ENCODE results near the gene SFTA2.

Gene SFTA2

GRCh38 chr6:30960907-30961673 is 29.1 kb upstream of the SFTA2 start:
- H3K27ac ChIP-seq (ENCODE audit: low read depth, low read length): no peak overlapping the region
- no peaks in the 10 kb centered on the region for H3K9me3 ChIP-seq (ENCODE audit: low read length)
- H3K36me3 ChIP-seq (ENCODE audit: insufficient read depth, low read length): no peaks in the 10 kb centered on the region

GRCh38 chr6:30957716-30958115 is 25.7 kb upstream of the SFTA2 start:
- Histone ChIP-seq H3K27me3 (ENCODE audit: control insufficient read depth in 1 of 2, insufficient read depth in 2 of 2, low read length in 2 of 2) (no peaks in the 10 kb centered on the region), H3K27ac (ENCODE audit: low read depth, low read length) (no peak overlapping the region), H3K9ac (ENCODE audit: low read length) (no peak overlapping the region), H3K4me1 (ENCODE audit: insufficient read depth, low read length) (peaks cover 4% of the 10 kb centered on the region), H3K4me3 (ENCODE audit: low read depth in 1 of 2, low read length in 2 of 2) (no peak overlapping the region), H3K9me3 (ENCODE audit: low read length) (no peaks in the 10 kb centered on the region), H3K36me3 (ENCODE audit: insufficient read depth, low read length) (no peaks in the 10 kb centered on the region)

More at GRCh38 chr6:30960907-30961673, 29.1 kb upstream of the SFTA2 start:
- no peak overlapping the region for H3K9ac ChIP-seq (ENCODE audit: low read length)
- no peaks in the 10 kb centered on the region for H3K27me3 ChIP-seq (ENCODE audit: control insufficient read depth in 1 of 2, insufficient read depth in 2 of 2, low read length in 2 of 2)
- no peaks in the 10 kb centered on the region for H3K4me1 ChIP-seq (ENCODE audit: insufficient read depth, low read length)
- no peak overlapping the region for H3K4me3 ChIP-seq (ENCODE audit: low read depth in 1 of 2, low read length in 2 of 2)

- Histone ChIP-seq H3K9ac (ENCODE audit: low read length) (peak overlapping the region; percentile 25), H3K36me3 (ENCODE audit: insufficient read depth, low read length) (no peaks in the 10 kb centered on the region), H3K4me3 (ENCODE audit: low read depth in 1 of 2, low read length in 2 of 2) (peak overlapping the region; percentile 51 to 53), H3K27me3 (ENCODE audit: control insufficient read depth in 1 of 2, insufficient read depth in 2 of 2, low read length in 2 of 2) (no peaks in the 10 kb centered on the region), H3K27ac (ENCODE audit: low read depth, low read length) (peak overlapping the region; percentile 56), H3K4me1 (ENCODE audit: insufficient read depth, low read length) (peaks cover 4% of the 10 kb centered on the region), H3K9me3 (ENCODE audit: low read length) (no peaks in the 10 kb centered on the region)
Observed at GRCh38 chr6:30955367-30956042, 23.5 kb upstream of the SFTA2 start.

- peaks cover 4% of the 10 kb centered on the region for H3K4me1 ChIP-seq (ENCODE audit: insufficient read depth, low read length)
- peak overlapping the region; percentile 56 for H3K27ac ChIP-seq (ENCODE audit: low read depth, low read length)
- H3K27me3 ChIP-seq (ENCODE audit: control insufficient read depth in 1 of 2, insufficient read depth in 2 of 2, low read length in 2 of 2): no peaks in the 10 kb centered on the region
- H3K4me3 ChIP-seq (ENCODE audit: low read depth in 1 of 2, low read length in 2 of 2): peak overlapping the region; percentile 51 to 53
- H3K9ac ChIP-seq (ENCODE audit: low read length): peak overlapping the region; percentile 25
- H3K36me3 ChIP-seq (ENCODE audit: insufficient read depth, low read length): no peaks in the 10 kb centered on the region
- H3K9me3 ChIP-seq (ENCODE audit: low read length): no peaks in the 10 kb centered on the region
Observed at GRCh38 chr6:30954631-30955366, 22.8 kb upstream of the SFTA2 start.

GRCh38 chr6:30951907-30952469 is 20.0 kb upstream of the SFTA2 start:
- no peak overlapping the region for H3K9ac ChIP-seq (ENCODE audit: low read length)
- H3K36me3 ChIP-seq (ENCODE audit: insufficient read depth, low read length): no peaks in the 10 kb centered on the region
- H3K9me3 ChIP-seq (ENCODE audit: low read length): no peaks in the 10 kb centered on the region
- H3K4me3 ChIP-seq (ENCODE audit: low read depth in 1 of 2, low read length in 2 of 2): no peak overlapping the region
- no peaks in the 10 kb centered on the region for H3K27me3 ChIP-seq (ENCODE audit: control insufficient read depth in 1 of 2, insufficient read depth in 2 of 2, low read length in 2 of 2)
- H3K4me1 ChIP-seq (ENCODE audit: insufficient read depth, low read length): peaks cover 4% of the 10 kb centered on the region
- no peak overlapping the region for H3K27ac ChIP-seq (ENCODE audit: low read depth, low read length)

- no peaks in the 10 kb centered on the region for H3K36me3 ChIP-seq (ENCODE audit: insufficient read depth, low read length)
- H3K9me3 ChIP-seq (ENCODE audit: low read length): no peaks in the 10 kb centered on the region
- no peak overlapping the region for H3K27ac ChIP-seq (ENCODE audit: low read depth, low read length)
- no peaks in the 10 kb centered on the region for H3K4me1 ChIP-seq (ENCODE audit: insufficient read depth, low read length)
- no peaks in the 10 kb centered on the region for H3K27me3 ChIP-seq (ENCODE audit: control insufficient read depth in 1 of 2, insufficient read depth in 2 of 2, low read length in 2 of 2)
- no peak overlapping the region for H3K4me3 ChIP-seq (ENCODE audit: low read depth in 1 of 2, low read length in 2 of 2)
- no peak overlapping the region for H3K9ac ChIP-seq (ENCODE audit: low read length)
Observed at GRCh38 chr6:30948811-30949210, 16.8 kb upstream of the SFTA2 start.

- H3K36me3 ChIP-seq (ENCODE audit: insufficient read depth, low read length): no peaks in the 10 kb centered on the region
- no peaks in the 10 kb centered on the region for H3K9me3 ChIP-seq (ENCODE audit: low read length)
- no peak overlapping the region for H3K9ac ChIP-seq (ENCODE audit: low read length)
- H3K27me3 ChIP-seq (ENCODE audit: control insufficient read depth in 1 of 2, insufficient read depth in 2 of 2, low read length in 2 of 2): peaks cover 0 to 7% of the 10 kb centered on the region in 2 donors
- H3K4me1 ChIP-seq (ENCODE audit: insufficient read depth, low read length): no peaks in the 10 kb centered on the region
- no peak overlapping the region for H3K4me3 ChIP-seq (ENCODE audit: low read depth in 1 of 2, low read length in 2 of 2)
- no peak overlapping the region for H3K27ac ChIP-seq (ENCODE audit: low read depth, low read length)
Observed at GRCh38 chr6:30947231-30947630, 15.3 kb upstream of the SFTA2 start.

- H3K27ac ChIP-seq (ENCODE audit: low read depth, low read length): no peak overlapping the region
Observed at GRCh38 chr6:30945281-30945680, 13.3 kb upstream of the SFTA2 start.

GRCh38 chr6:30944051-30944450 is 12.1 kb upstream of the SFTA2 start:
- no peak overlapping the region for H3K4me3 ChIP-seq (ENCODE audit: low read depth in 1 of 2, low read length in 2 of 2)
- H3K36me3 ChIP-seq (ENCODE audit: insufficient read depth, low read length): no peaks in the 10 kb centered on the region
- peaks cover 0 to 18% of the 10 kb centered on the region in 2 donors for H3K27me3 ChIP-seq (ENCODE audit: control insufficient read depth in 1 of 2, insufficient read depth in 2 of 2, low read length in 2 of 2)
- no peak overlapping the region for H3K9ac ChIP-seq (ENCODE audit: low read length)
- H3K4me1 ChIP-seq (ENCODE audit: insufficient read depth, low read length): no peaks in the 10 kb centered on the region
- no peaks in the 10 kb centered on the region for H3K9me3 ChIP-seq (ENCODE audit: low read length)
- no peak overlapping the region for H3K27ac ChIP-seq (ENCODE audit: low read depth, low read length)

More at GRCh38 chr6:30945281-30945680, 13.3 kb upstream of the SFTA2 start:
- no peaks in the 10 kb centered on the region for H3K9me3 ChIP-seq (ENCODE audit: low read length)
- H3K9ac ChIP-seq (ENCODE audit: low read length): no peak overlapping the region
- no peaks in the 10 kb centered on the region for H3K36me3 ChIP-seq (ENCODE audit: insufficient read depth, low read length)
- no peaks in the 10 kb centered on the region for H3K4me1 ChIP-seq (ENCODE audit: insufficient read depth, low read length)
- no peak overlapping the region for H3K4me3 ChIP-seq (ENCODE audit: low read depth in 1 of 2, low read length in 2 of 2)
- peaks cover 0 to 15% of the 10 kb centered on the region in 2 donors for H3K27me3 ChIP-seq (ENCODE audit: control insufficient read depth in 1 of 2, insufficient read depth in 2 of 2, low read length in 2 of 2)

GRCh38 chr6:30942338-30943060 is 10.5 kb upstream of the SFTA2 start:
- Histone ChIP-seq H3K27ac (ENCODE audit: low read depth, low read length) (no peak overlapping the region), H3K9me3 (ENCODE audit: low read length) (no peaks in the 10 kb centered on the region), H3K4me3 (ENCODE audit: low read depth in 1 of 2, low read length in 2 of 2) (no peak overlapping the region), H3K9ac (ENCODE audit: low read length) (no peak overlapping the region), H3K36me3 (ENCODE audit: insufficient read depth, low read length) (no peaks in the 10 kb centered on the region), H3K4me1 (ENCODE audit: insufficient read depth, low read length) (no peaks in the 10 kb centered on the region), H3K27me3 (ENCODE audit: control insufficient read depth in 1 of 2, insufficient read depth in 2 of 2, low read length in 2 of 2) (peaks cover 0 to 18% of the 10 kb centered on the region in 2 donors)

All from muscle layer of colon (tissue), 2 donors.